Adrenal gland (tissue), 5 donors: ENCODE data around the gene PPP2R2D.

ENCODE experiments used
- POLR2A ChIP-seq, 2 donors: fragments of 450-650 bp; IDR thresholded peaks; one replicate each; pipeline ENCODE4 v1.6.1; 2017; ENCODE audit warnings: antibody characterized with exemption in 2 of 2, mild to moderate bottlenecking in 2 of 2, moderate library complexity in 1 of 2
- TF ChIP-seq, protein P1 (sequence below), 6 experiments: fragments of 450-650 bp in 4 of 6; fragments of 200-600 bp in 2 of 6; sonication (generic) in 1 of 6; IDR thresholded peaks; 1 replicate in 5 of 6; 2 replicates in 1 of 6; pipeline versions ENCODE4 v1.5.1 to v1.8.0; 2016 to 2021; ENCODE audit warnings: antibody characterized with exemption in 6 of 6, mild to moderate bottlenecking in 2 of 6, moderate library complexity in 1 of 6
- donor health status: DM: no; HTN: no; CAD: no.

DNA sequence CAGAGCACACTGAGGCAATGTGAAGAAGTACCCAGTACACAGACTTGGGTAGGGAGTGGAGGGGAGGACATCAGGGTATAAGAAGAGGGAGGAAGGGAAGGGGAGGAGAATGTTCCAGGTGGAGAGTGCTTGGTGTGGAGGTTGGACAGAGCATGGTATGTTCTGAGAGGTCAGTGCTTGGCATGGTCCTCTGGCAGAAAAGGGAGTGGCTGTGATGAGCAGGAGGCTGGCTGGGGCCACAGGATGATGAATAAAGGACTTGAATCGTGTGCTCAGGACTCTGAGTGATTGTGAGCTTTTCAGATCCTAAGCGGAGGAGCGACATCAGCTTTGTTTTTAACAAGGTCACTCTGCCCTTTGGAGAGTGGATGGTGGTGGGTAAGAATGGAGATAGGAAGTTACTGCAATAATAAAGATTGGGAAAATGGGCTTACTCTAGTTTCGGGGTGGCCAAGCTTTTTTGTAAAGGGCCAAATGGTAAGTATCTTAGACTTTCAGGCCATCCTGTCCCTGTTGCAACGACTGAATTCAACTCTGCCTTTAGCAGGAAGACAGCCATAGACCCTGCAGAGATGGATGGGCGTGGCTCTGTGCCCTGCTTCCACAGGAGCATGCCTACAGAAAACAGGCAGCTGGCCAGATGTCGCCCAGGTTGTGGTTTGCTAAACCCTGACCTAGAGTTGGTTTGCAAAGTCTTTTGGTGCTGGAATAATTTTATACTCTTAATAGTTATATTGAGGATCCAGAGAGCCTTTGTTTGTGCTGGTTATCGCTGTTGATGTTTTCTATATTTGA is 8.4 kb downstream of the PPP2R2D start:
- TF ChIP-seq, protein P1, sequence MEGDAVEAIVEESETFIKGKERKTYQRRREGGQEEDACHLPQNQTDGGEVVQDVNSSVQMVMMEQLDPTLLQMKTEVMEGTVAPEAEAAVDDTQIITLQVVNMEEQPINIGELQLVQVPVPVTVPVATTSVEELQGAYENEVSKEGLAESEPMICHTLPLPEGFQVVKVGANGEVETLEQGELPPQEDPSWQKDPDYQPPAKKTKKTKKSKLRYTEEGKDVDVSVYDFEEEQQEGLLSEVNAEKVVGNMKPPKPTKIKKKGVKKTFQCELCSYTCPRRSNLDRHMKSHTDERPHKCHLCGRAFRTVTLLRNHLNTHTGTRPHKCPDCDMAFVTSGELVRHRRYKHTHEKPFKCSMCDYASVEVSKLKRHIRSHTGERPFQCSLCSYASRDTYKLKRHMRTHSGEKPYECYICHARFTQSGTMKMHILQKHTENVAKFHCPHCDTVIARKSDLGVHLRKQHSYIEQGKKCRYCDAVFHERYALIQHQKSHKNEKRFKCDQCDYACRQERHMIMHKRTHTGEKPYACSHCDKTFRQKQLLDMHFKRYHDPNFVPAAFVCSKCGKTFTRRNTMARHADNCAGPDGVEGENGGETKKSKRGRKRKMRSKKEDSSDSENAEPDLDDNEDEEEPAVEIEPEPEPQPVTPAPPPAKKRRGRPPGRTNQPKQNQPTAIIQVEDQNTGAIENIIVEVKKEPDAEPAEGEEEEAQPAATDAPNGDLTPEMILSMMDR (IDR thresholded peaks at IDR 0.05), result no peak
- TF ChIP-seq POLR2A (IDR thresholded peaks at IDR 0.05), result no peak
